HCT116 (cell line): ENCODE data around the gene RPS25. TPM values are rescaled to one million over a fixed set of nuclear protein-coding genes. Genes with fewer than 3 reads are reported as not detected.

ENCODE experiments used
- ATAC-seq: fragments of 200-7000 bp; cut with Tn5 transposase; 2 replicates; pipeline ENCODE4 v1.9.1; 2020; ENCODE audit warnings: mild to moderate bottlenecking, moderate library complexity
- BruUV-seq: library from RNA; stranded (reverse); fragments of 400-500 nt; replicated peaks from 2 replicates; lab custom pipeline; 2021; lab: Mats Ljungman, UMichigan
- CTCF ChIA-PET: fragments of 300-600 bp; sonication (Branson Sonifier 250); formaldehyde crosslinking; loops from one replicate; lab custom pipeline; 2021; ENCODE audit warnings: antibody characterized with exemption; lab: Charles Lee
- POLR2A ChIA-PET: fragments of 300-600, 350-600 bp; sonication (Branson Sonifier 250); formaldehyde crosslinking; loops from one replicate; lab custom pipeline; 2021; ENCODE audit warnings: antibody characterized with exemption; lab: Charles Lee
- RAD21 ChIA-PET, 2 experiments: fragments of 300-600 bp; sonication (Branson Sonifier 250); formaldehyde crosslinking; loops; one replicate each; lab custom pipeline; 2023; ENCODE audit warnings: low total read pairs in 2 of 2; ENCODE audit not compliant: uncharacterized antibody in 2 of 2, unreplicated experiment in 2 of 2, low non-redundant PET in 1 of 2; lab: Charles Lee
- DNase-seq: peaks from one replicate; pipeline ENCODE4 v3.0.0-alpha.2; 2010; ENCODE audit warnings: low read depth, low spot score
- H2AFZ ChIP-seq: fragments of 200-600 bp; shearing (Covaris generic), sonication (generic); 2 replicates; pipeline ENCODE4 v1.6.1; 2017; ENCODE audit warnings: low read depth, mixed run types, mixed read lengths, antibody characterized with exemption, low read length; ENCODE audit not compliant: poor library complexity, severe bottlenecking
- H3K27ac ChIP-seq: 2 replicates; pipeline ENCODE4 v1.5.1; 2012; ENCODE audit warnings: low read depth, low read length
- H3K27me3 ChIP-seq: fragments of 200-600 bp; sonication (generic); 2 replicates; pipeline ENCODE4 v1.6.1; 2016; ENCODE audit warnings: mixed run types, low read length, mixed read lengths; ENCODE audit not compliant: insufficient read depth
- H3K36me3 ChIP-seq, 2 experiments: fragments of 200-500 bp in 1 of 2; fragments of 200-600 bp in 1 of 2; sonication (Bioruptor generic) in 1 of 2; sonication (generic) in 1 of 2; 2 replicates each; pipeline versions ENCODE4 v1.5.1 to v1.6.1; 2014 to 2016; ENCODE audit warnings: low read length in 2 of 2, inconsistent platforms in 1 of 2, mixed read lengths in 1 of 2, mixed run types in 1 of 2; ENCODE audit not compliant: insufficient read depth in 2 of 2, control insufficient read depth in 1 of 2
- H3K4me1 ChIP-seq, 2 experiments: fragments of 200-600 bp in 1 of 2; sonication (generic) in 1 of 2; 2 replicates each; pipeline versions ENCODE4 v1.5.1 to v1.6.1; 2012 to 2017; ENCODE audit warnings: low read length in 2 of 2, inconsistent platforms in 1 of 2, mild to moderate bottlenecking in 1 of 2, mixed read lengths in 1 of 2, mixed run types in 1 of 2, moderate library complexity in 1 of 2; ENCODE audit not compliant: insufficient read depth in 2 of 2, control insufficient read depth in 1 of 2
- H3K4me2 ChIP-seq: fragments of 200-600 bp; sonication (generic); 2 replicates; pipeline ENCODE4 v1.6.1; 2017; ENCODE audit warnings: mixed run types, low read length, mixed read lengths
- H3K4me3 ChIP-seq, 2 experiments: fragments of 200-600 bp in 1 of 2; sonication (generic) in 1 of 2; replicated peaks in 1 of 2; 2 replicates each; pipeline ENCODE4 v1.5.1; 2011 to 2016; ENCODE audit warnings: low read length in 2 of 2, control low read depth in 1 of 2, low read depth in 1 of 2, mild to moderate bottlenecking in 1 of 2, mixed read lengths in 1 of 2, mixed run types in 1 of 2
- H3K79me2 ChIP-seq: fragments of 200-600 bp; sonication (generic); 2 replicates; pipeline ENCODE4 v1.6.1; 2017; ENCODE audit warnings: mild to moderate bottlenecking, mixed run types, low read length, moderate library complexity, mixed read lengths; ENCODE audit not compliant: insufficient read depth
- H3K9ac ChIP-seq: fragments of 200-600 bp; sonication (generic); 2 replicates; pipeline ENCODE4 v1.6.1; 2016; ENCODE audit warnings: low read length, mixed read lengths
- H3K9me2 ChIP-seq: fragments of 200-600 bp; sonication (generic), shearing (Covaris generic); 2 replicates; pipeline ENCODE4 v1.6.1; 2017; ENCODE audit warnings: mixed run types, mild to moderate bottlenecking, moderate library complexity; ENCODE audit not compliant: insufficient read depth
- H3K9me3 ChIP-seq, 2 experiments: fragments of 200-500 bp in 1 of 2; fragments of 200-600 bp in 1 of 2; sonication (Bioruptor generic) in 1 of 2; sonication (generic) in 1 of 2; 2 replicates each; pipeline ENCODE4 v1.6.1; 2014 to 2017; ENCODE audit warnings: low read length in 2 of 2, mixed read lengths in 2 of 2, inconsistent platforms in 1 of 2, low read depth in 1 of 2, mild to moderate bottlenecking in 1 of 2, mixed run types in 1 of 2, moderate library complexity in 1 of 2; ENCODE audit not compliant: control insufficient read depth in 1 of 2, insufficient read depth in 1 of 2
- H4K20me1 ChIP-seq: fragments of 200-600 bp; sonication (generic), shearing (Covaris generic); 2 replicates; pipeline ENCODE4 v1.6.1; 2017; ENCODE audit warnings: mixed run types, mild to moderate bottlenecking, moderate library complexity; ENCODE audit not compliant: insufficient read depth
- ELF1 ChIP-seq: IDR thresholded peaks from 2 replicates; pipeline ENCODE4 v1.6.1; 2012; ENCODE audit warnings: low read depth, borderline replicate concordance
- EZH2phosphoT487 ChIP-seq: fragments of 200-600 bp; IDR thresholded peaks from 2 replicates; pipeline ENCODE4 v1.6.1; 2018; ENCODE audit warnings: antibody characterized with exemption, borderline replicate concordance
- FOSL1 ChIP-seq: IDR thresholded peaks from 2 replicates; pipeline ENCODE4 v1.6.1; 2012; ENCODE audit warnings: low read depth
- POLR2AphosphoS5 ChIP-seq: IDR thresholded peaks from 2 replicates; pipeline ENCODE4 v1.6.1; 2011; ENCODE audit warnings: mild to moderate bottlenecking, low read depth, low read length, moderate library complexity
- SRF ChIP-seq: IDR thresholded peaks from 2 replicates; pipeline ENCODE4 v1.6.1; 2012; ENCODE audit warnings: low read depth
- TCF7L2 ChIP-seq: IDR thresholded peaks from 2 replicates; pipeline ENCODE4 v1.7.0; 2011; ENCODE audit warnings: borderline replicate concordance, inconsistent platforms; ENCODE audit not compliant: insufficient read depth, insufficient read length; ENCODE audit errors: extremely low read depth
- YY1 ChIP-seq: IDR thresholded peaks from 2 replicates; pipeline ENCODE4 v1.6.1; 2011; ENCODE audit warnings: low read length, low read depth, moderate library complexity, mild to moderate bottlenecking; ENCODE audit not compliant: insufficient replicate concordance; ENCODE audit errors: extremely low read depth
- ZNF274 ChIP-seq: fragments of 200-500 bp; sonication (Bioruptor generic); IDR thresholded peaks from 2 replicates; pipeline ENCODE4 v1.6.1; 2014; ENCODE audit warnings: mild to moderate bottlenecking, low read depth, low read length, inconsistent platforms
- intact Hi-C: fragments of 100-400 bp; cut with micrococcal nuclease; formaldehyde crosslinking; loops from 2 replicates; pipeline ENCODE4 v1.10.0; 2022
- total RNA-seq: library from RNA; stranded (reverse); gene quantifications from one replicate; pipeline ENCODE4 v1.2.1, GENCODE V29; 2021; ENCODE audit not compliant: unreplicated experiment
- TF ChIP-seq, protein P1 (sequence below): IDR thresholded peaks from 2 replicates; pipeline ENCODE4 v1.6.1; 2011; ENCODE audit warnings: mild to moderate bottlenecking, low read length, moderate library complexity; ENCODE audit not compliant: insufficient replicate concordance; ENCODE audit errors: extremely low read depth
- TF ChIP-seq, protein P2 (sequence below): IDR thresholded peaks from 2 replicates; pipeline ENCODE4 v1.6.1; 2012; ENCODE audit warnings: low read depth
- TF ChIP-seq, protein P3 (sequence below), 3 experiments: fragments of 200-600 bp in 1 of 3; sonication (generic) in 1 of 3; IDR thresholded peaks in 2 of 3; conservative IDR thresholded peaks in 1 of 3; 2 replicates each; pipeline ENCODE4 v1.5.1; 2012 to 2017; ENCODE audit warnings: low read depth in 2 of 3, low read length in 2 of 3, antibody characterized with exemption in 1 of 3, borderline replicate concordance in 1 of 3, control low read depth in 1 of 3, mild to moderate bottlenecking in 1 of 3, mixed read lengths in 1 of 3, mixed run types in 1 of 3, moderate library complexity in 1 of 3; ENCODE audit not compliant: insufficient read depth in 1 of 3

Gene RPS25
- total RNA-seq, 1 experiment from 2014 or later: 1,404 TPM

DNA sequence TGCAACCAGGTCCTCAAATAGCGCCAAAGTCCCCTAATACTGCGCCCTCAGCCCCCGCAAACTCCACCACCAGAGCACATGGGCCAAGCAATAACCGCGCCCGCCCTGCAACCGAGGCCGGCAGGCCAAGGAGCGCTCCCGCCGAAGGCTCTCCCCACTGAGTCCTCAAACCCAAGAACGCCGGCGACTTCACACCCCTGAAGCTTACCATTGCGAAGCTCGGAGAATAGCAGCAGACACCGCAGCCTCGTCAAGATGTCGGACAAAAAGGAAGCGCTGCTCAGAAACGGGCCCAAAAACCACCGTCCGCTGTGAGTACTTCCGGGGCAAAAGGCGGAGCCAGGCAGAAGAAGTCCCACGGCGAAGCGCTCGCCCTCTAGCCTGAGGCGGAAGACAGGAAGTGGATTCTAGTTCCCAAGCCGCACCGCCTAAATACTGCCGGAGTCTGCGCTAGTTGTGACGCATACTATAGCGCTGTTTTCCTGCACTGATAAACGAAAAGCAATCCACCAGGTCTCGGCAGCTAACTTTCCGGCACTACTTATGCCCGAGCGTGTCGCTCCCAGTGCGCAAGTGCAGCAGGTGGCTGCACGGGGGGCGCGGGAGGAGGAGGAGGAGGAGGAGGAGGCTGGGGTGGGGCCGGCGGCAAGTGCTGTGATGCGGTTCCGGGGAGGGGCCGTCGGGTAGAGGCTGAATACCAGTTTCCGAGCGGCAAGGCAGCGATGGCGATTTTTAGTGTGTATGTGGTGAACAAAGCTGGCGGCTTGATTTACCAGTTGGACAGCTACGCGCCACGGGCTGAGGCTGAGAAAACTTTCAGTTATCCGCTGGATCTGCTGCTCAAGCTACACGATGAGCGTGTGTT is at the start of gene RPS25, which contains the start of gene TRAPPC4 (continued):
- TF ChIP-seq, protein P1, sequence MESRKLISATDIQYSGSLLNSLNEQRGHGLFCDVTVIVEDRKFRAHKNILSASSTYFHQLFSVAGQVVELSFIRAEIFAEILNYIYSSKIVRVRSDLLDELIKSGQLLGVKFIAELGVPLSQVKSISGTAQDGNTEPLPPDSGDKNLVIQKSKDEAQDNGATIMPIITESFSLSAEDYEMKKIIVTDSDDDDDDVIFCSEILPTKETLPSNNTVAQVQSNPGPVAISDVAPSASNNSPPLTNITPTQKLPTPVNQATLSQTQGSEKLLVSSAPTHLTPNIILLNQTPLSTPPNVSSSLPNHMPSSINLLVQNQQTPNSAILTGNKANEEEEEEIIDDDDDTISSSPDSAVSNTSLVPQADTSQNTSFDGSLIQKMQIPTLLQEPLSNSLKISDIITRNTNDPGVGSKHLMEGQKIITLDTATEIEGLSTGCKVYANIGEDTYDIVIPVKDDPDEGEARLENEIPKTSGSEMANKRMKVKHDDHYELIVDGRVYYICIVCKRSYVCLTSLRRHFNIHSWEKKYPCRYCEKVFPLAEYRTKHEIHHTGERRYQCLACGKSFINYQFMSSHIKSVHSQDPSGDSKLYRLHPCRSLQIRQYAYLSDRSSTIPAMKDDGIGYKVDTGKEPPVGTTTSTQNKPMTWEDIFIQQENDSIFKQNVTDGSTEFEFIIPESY: no peak
- TF ChIP-seq YY1 (peak; percentile 92), SRF (no peak; the same call in 1 of the 2 replicates), EZH2phosphoT487 (no peak), POLR2AphosphoS5 (peak; percentile 87)

DNA sequence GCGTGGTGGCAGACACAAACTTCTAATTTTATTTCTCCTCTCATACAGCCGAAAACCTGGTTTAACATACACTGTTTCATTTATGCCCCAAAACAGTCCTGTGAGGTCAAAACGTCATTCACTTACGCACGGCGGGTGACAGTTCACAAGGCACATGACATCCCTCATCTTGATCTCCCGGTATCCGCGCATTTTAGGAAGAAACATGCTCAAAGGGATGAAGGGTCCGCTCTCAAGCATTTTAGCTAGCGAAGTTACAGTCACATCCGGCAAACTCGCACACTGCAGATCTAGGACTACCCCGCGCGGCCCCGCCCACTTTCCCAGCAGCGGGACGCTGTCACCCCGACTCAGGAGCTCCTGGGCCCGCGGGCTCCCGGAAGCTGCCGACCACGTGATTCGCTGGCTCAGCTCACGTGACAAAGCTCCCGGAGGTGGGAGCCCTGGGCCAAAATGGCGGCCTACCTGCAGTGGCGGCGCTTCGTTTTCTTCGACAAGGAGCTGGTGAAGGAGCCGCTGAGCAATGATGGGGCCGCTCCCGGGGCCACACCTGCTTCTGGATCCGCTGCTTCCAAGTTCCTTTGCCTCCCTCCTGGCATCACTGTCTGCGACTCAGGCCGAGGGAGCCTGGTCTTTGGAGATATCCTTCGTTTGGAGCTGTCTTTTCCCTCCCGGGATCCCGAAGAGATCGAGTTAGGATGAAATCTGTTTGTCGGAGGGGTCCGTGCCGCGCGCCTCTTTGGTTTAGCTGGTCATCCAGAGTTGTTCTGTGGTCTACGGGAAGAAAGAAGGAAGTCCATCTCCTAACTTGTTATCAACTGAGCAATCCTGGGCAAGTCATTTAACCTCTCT is 49.5 kb upstream of the RPS25 start, which contains the start of gene VPS11:
Gene VPS11 (plus strand): TSS at position 448 of the 852 bp plus-strand sequence. CDS start 6 bp downstream, at position 454.
- H2AFZ ChIP-seq: peak within 1 kb of the TSS; percentile 32
- RAD21 ChIA-PET: interaction anchor here (0.6 to 0.9 kb wide), 5 partner anchors 11 to 1374 kb away, joined by 3 read pairs; partner anchors contain the start of gene HMBS (in 1 of the 2)
- peak within 1 kb of the TSS; percentile 81 for H3K9ac ChIP-seq
- H4K20me1 ChIP-seq: no peaks in the 10 kb centered on the region
- peak within 1 kb of the TSS; percentile 65 for H3K27ac ChIP-seq
- peak; percentile 86 for DNase-seq
- peak; percentile 93 for ATAC-seq
- TSS peak; percentile 82 for BruUV-seq
- no peaks in the 10 kb centered on the region for H3K9me3 ChIP-seq
- intact Hi-C loops: loop anchor here (1.0 kb wide), 1 partner anchor 17 kb away; the partner anchor contains the start of gene HMBS
- H3K79me2 ChIP-seq: peaks cover 14% of the 10 kb centered on the region
- H3K4me3 ChIP-seq: peak within 1 kb of the TSS; percentile 88 to 97
- H3K4me1 ChIP-seq: peaks cover 5 to 16% of the 10 kb centered on the region in 2 experiments
- POLR2A ChIA-PET: interaction anchor here (0.8 to 1.6 kb wide), 7 partner anchors 9 to 35 kb away, joined by 3 to 9 read pairs (median 4); partner anchors contain the start of genes DPAGT1 and HMBS
- peaks cover 8 to 10% of the 10 kb centered on the region in 2 experiments; a peak in 3 of 4 replicates for H3K36me3 ChIP-seq
- CTCF ChIA-PET: interaction anchor here (0.7 to 1.4 kb wide), 8 partner anchors 10 to 288 kb away, joined by 3 to 9 read pairs (median 6); partner anchors contain the start of genes DPAGT1, HMBS and HYOU1
- H3K9me2 ChIP-seq: no peaks in the 10 kb centered on the region
- peak within 1 kb of the TSS; percentile 84 for H3K4me2 ChIP-seq
- no peaks in the 10 kb centered on the region for H3K27me3 ChIP-seq
- TF ChIP-seq POLR2AphosphoS5 (peak; percentile 80), FOSL1 (no peak), TCF7L2 (no peak), ZNF274 (no peak), ELF1 (peak; percentile 61; the same call in 1 of the 2 replicates)
- TF ChIP-seq, protein P2, sequence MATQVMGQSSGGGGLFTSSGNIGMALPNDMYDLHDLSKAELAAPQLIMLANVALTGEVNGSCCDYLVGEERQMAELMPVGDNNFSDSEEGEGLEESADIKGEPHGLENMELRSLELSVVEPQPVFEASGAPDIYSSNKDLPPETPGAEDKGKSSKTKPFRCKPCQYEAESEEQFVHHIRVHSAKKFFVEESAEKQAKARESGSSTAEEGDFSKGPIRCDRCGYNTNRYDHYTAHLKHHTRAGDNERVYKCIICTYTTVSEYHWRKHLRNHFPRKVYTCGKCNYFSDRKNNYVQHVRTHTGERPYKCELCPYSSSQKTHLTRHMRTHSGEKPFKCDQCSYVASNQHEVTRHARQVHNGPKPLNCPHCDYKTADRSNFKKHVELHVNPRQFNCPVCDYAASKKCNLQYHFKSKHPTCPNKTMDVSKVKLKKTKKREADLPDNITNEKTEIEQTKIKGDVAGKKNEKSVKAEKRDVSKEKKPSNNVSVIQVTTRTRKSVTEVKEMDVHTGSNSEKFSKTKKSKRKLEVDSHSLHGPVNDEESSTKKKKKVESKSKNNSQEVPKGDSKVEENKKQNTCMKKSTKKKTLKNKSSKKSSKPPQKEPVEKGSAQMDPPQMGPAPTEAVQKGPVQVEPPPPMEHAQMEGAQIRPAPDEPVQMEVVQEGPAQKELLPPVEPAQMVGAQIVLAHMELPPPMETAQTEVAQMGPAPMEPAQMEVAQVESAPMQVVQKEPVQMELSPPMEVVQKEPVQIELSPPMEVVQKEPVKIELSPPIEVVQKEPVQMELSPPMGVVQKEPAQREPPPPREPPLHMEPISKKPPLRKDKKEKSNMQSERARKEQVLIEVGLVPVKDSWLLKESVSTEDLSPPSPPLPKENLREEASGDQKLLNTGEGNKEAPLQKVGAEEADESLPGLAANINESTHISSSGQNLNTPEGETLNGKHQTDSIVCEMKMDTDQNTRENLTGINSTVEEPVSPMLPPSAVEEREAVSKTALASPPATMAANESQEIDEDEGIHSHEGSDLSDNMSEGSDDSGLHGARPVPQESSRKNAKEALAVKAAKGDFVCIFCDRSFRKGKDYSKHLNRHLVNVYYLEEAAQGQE: no peak
- TF ChIP-seq, protein P3, sequence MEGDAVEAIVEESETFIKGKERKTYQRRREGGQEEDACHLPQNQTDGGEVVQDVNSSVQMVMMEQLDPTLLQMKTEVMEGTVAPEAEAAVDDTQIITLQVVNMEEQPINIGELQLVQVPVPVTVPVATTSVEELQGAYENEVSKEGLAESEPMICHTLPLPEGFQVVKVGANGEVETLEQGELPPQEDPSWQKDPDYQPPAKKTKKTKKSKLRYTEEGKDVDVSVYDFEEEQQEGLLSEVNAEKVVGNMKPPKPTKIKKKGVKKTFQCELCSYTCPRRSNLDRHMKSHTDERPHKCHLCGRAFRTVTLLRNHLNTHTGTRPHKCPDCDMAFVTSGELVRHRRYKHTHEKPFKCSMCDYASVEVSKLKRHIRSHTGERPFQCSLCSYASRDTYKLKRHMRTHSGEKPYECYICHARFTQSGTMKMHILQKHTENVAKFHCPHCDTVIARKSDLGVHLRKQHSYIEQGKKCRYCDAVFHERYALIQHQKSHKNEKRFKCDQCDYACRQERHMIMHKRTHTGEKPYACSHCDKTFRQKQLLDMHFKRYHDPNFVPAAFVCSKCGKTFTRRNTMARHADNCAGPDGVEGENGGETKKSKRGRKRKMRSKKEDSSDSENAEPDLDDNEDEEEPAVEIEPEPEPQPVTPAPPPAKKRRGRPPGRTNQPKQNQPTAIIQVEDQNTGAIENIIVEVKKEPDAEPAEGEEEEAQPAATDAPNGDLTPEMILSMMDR (IDR thresholded peaks at IDR 0.05 in 2 of 3, conservative IDR thresholded peaks at IDR 0.05 in 1 of 3; ENCODE audit: borderline replicate concordance in 1 of 3, insufficient read depth in 1 of 3, low read depth in 2 of 3, low read length in 2 of 3): no peak
